Nephron progenitor cell (in vitro differentiated cells): ENCODE measurements around the gene PRDM11.

ENCODE experiments used
- DNase-seq: peaks from one replicate; pipeline ENCODE4 v3.0.0; 2021
- H3K27ac Mint-ChIP-seq: 2 replicates; pipeline ENCODE4 v1.8.0; 2021; ENCODE audit warnings: mild to moderate bottlenecking, moderate library complexity, mixed read lengths
- H3K27me3 Mint-ChIP-seq: 2 replicates; pipeline ENCODE4 v1.8.0; 2021; ENCODE audit warnings: mild to moderate bottlenecking, low read depth, mixed read lengths; ENCODE audit not compliant: poor library complexity
- H3K36me3 Mint-ChIP-seq: 2 replicates; pipeline ENCODE4 v1.8.0; 2021; ENCODE audit warnings: low read depth, mixed read lengths
- H3K4me1 Mint-ChIP-seq: 2 replicates; pipeline ENCODE4 v1.8.0; 2021; ENCODE audit warnings: mixed read lengths
- H3K4me3 Mint-ChIP-seq: 2 replicates; pipeline ENCODE4 v1.8.0; 2021; ENCODE audit warnings: mild to moderate bottlenecking, moderate library complexity, mixed read lengths
- H3K9me3 Mint-ChIP-seq: 2 replicates; pipeline ENCODE4 v1.8.0; 2021; ENCODE audit warnings: mild to moderate bottlenecking, moderate library complexity, mixed read lengths
- TF ChIP-seq, protein P1 (sequence below): fragments of 200-600 bp; sonication (generic); IDR thresholded peaks from 2 replicates; pipeline ENCODE4 v1.5.0; 2021; ENCODE audit warnings: antibody characterized with exemption

The PRDM11 gene

DNA sequence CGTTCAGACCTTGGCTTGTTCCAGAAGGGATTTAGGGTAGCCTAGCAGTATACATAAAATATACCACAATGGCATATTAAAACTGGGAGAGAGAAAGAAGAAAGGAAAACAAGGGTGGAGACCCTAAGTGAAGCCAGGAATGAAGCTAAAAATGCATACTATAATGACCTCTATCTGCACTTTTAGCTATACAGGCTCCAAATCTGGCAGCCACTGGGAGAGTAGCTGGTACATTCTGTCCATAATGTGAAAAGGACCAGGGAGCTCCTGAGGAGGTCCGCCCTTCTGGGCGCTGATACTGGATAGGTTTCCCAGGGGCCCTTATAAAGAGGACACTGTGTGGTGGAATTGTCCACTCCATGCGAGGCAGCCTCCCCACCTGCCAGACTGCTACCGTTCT is 42.8 kb downstream of the PRDM11 start:
- Mint-ChIP-seq H3K9me3 (peaks cover 18% of the 10 kb centered on the region), H3K4me1 (no peaks in the 10 kb centered on the region), H3K36me3 (peaks cover 59% of the 10 kb centered on the region), H3K27me3 (peaks cover 3% of the 10 kb centered on the region), H3K4me3 (no peak overlapping the region), H3K27ac (no peak overlapping the region)
- DNase-seq: no peak
- TF ChIP-seq, protein P1, sequence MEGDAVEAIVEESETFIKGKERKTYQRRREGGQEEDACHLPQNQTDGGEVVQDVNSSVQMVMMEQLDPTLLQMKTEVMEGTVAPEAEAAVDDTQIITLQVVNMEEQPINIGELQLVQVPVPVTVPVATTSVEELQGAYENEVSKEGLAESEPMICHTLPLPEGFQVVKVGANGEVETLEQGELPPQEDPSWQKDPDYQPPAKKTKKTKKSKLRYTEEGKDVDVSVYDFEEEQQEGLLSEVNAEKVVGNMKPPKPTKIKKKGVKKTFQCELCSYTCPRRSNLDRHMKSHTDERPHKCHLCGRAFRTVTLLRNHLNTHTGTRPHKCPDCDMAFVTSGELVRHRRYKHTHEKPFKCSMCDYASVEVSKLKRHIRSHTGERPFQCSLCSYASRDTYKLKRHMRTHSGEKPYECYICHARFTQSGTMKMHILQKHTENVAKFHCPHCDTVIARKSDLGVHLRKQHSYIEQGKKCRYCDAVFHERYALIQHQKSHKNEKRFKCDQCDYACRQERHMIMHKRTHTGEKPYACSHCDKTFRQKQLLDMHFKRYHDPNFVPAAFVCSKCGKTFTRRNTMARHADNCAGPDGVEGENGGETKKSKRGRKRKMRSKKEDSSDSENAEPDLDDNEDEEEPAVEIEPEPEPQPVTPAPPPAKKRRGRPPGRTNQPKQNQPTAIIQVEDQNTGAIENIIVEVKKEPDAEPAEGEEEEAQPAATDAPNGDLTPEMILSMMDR: no peak

DNA sequence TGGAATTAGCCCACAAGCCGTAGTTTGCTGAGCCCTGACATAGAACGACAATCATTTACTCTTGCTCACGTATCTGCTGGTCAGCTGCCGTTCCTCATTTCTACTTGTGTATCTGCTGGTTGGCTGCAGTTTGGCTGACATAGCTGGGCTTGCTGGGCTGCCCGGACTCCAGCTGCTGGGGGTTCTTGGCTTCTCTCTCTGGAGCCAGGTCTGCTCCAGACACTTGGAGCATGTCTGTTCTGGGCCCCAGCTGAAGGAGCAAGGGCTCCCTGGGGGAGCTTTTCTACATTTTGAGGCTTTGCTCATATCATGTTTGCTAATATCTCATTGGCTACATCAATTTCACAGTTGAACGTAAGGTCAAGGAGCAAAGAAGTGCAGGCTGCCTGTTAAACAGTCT is 47.3 kb downstream of the PRDM11 start:
- no peak for DNase-seq
- Mint-ChIP-seq H3K9me3 (peaks cover 18% of the 10 kb centered on the region), H3K36me3 (peaks cover 46% of the 10 kb centered on the region), H3K4me1 (no peaks in the 10 kb centered on the region), H3K27me3 (peaks cover 3% of the 10 kb centered on the region), H3K4me3 (no peak overlapping the region), H3K27ac (no peak overlapping the region)
- TF ChIP-seq, protein P1: no peak

DNA sequence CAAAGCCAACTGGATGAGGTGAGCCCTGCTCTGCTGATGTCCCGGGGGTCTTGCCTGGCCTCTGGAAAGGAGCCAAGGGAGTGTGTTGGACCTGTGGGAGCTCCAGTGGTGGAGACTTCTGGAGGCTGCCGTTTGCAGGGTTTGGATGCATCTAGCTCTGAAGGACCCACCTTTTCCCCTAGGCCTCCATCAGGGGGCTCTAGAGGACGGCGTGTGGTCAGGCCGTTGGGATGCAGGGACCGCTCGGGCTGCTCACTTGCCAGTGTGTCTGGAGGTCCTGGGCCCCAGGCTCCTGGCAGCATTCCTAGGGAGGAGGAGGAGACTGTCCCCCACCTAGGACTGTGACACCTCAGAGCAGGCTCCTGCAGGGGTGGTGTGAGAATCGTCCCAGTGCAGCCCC is 58.3 kb downstream of the PRDM11 start:
- TF ChIP-seq, protein P1: peak; percentile 16
- Mint-ChIP-seq H3K27ac (no peak overlapping the region), H3K4me3 (no peak overlapping the region), H3K4me1 (peaks cover 30% of the 10 kb centered on the region), H3K9me3 (peaks cover 14% of the 10 kb centered on the region), H3K27me3 (peaks cover 2% of the 10 kb centered on the region), H3K36me3 (peaks cover 46% of the 10 kb centered on the region)
- DNase-seq: peak; percentile 23

DNA sequence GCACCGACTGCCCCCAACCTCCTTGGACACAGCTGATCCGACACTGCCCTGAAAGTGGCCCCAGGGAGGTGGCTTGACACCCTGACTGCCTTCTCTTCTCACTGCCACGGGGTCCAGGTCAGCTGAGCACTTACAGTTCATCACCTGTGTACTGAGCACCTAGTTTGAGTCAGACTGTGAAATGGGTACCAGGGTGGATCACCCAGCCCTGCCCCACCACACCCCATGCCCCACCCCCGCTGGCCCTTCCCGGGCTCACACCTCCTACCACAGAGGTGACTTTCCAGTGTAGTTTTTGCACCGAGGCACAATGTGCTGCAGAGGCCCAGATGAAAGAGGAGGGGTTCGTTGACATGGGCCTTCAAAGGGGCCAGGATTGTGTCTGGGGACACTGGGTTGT is 59.5 kb downstream of the PRDM11 start:
- Mint-ChIP-seq H3K4me1 (peaks cover 40% of the 10 kb centered on the region), H3K27me3 (peaks cover 6% of the 10 kb centered on the region), H3K36me3 (peaks cover 33% of the 10 kb centered on the region), H3K27ac (no peak overlapping the region), H3K4me3 (no peak overlapping the region), H3K9me3 (peaks cover 14% of the 10 kb centered on the region)
- DNase-seq: no peak
- TF ChIP-seq, protein P1: no peak

DNA sequence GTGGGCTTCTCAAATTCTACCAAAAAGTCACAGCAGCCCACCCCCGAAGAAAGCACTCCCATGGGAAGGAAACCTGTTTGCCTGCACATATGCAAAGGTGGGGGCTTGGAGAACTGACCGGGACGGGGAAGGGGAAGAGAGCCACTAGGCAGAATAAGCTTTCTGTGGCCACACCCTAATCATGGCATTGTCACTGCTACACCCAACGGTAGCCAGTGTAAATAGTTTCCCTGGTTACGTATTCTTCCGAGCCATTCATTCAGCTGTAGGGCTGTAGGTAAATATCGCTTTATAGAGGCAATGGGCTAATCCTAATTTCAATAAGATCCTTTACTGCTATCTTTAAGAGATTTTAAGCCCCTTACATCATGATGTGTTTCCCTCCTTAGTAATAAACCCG is 61.7 kb downstream of the PRDM11 start:
- H3K4me3 Mint-ChIP-seq: no peak overlapping the region
- H3K36me3 Mint-ChIP-seq: peaks cover 22% of the 10 kb centered on the region
- peaks cover 6% of the 10 kb centered on the region for H3K27me3 Mint-ChIP-seq
- peaks cover 52% of the 10 kb centered on the region for H3K4me1 Mint-ChIP-seq
- peaks cover 2% of the 10 kb centered on the region for H3K9me3 Mint-ChIP-seq
- DNase-seq: no peak
- H3K27ac Mint-ChIP-seq: no peak overlapping the region
- TF ChIP-seq, protein P1: no peak

DNA sequence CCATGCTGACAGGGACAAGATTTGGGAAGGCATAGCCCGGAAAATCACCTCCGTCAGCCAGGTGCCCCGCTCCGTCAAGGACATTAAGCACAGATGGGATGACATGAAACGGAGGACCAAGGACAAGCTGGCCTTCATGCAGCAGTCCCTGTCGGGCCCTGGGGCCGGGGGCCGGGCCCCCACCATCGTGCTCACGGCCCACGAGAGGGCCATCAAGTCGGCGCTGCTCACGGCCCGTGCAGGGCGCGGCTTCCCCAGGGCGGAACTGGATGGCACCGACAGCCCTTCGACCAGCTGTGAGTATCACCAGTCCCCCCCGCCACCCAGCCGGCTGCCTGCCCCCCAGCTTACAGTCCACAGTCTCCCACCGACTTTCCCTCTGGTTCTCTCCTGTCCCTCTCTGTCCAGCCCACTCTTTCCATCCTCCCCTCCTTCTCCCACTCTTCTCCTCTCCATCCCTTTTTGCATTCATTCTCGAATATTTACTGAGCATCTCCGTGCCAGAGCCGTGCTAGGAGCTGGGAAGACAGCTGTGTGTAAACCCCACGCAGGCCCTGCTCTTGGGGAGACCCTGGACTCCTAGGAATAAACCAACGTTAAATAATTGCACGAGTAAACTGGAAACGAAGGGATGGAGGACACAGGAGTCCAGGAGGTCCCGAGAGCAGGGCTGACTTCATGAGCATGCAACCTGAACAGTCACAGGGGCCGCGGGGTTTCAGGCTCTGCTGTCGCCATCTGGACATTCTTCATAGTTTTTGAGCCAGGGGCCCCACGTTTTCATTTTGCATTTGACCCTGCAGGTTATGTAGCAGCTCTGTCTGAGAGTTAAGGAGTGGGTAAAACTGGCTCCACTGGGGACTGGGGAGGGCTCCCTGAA is 62.8 kb downstream of the PRDM11 start:
- H3K9me3 Mint-ChIP-seq: no peaks in the 10 kb centered on the region
- TF ChIP-seq, protein P1: no peak
- peaks cover 6% of the 10 kb centered on the region for H3K27me3 Mint-ChIP-seq
- H3K36me3 Mint-ChIP-seq: peaks cover 17% of the 10 kb centered on the region
- peak overlapping the region; percentile 15 for H3K4me3 Mint-ChIP-seq
- peak overlapping the region; percentile 39 for H3K27ac Mint-ChIP-seq
- no peak for DNase-seq
- H3K4me1 Mint-ChIP-seq: peaks cover 58% of the 10 kb centered on the region
